GM11168 (cell line): Measurements from ENCODE around the gene SLC25A51.

ENCODE experiments used
- in situ Hi-C: fragments of 300-500 bp; cut with MboI; formaldehyde crosslinking; loops from one replicate; pipeline ENCODE4 v1.12.0; 2022; ENCODE audit warnings: low sequenced_read_pairs; ENCODE audit not compliant: unreplicated experiment

SLC25A51 gene

GRCh38 chr9:37938121-37938891 lies 34.4 kb upstream of the SLC25A51 start:
- in situ Hi-C loops, result no loop called here

DNA sequence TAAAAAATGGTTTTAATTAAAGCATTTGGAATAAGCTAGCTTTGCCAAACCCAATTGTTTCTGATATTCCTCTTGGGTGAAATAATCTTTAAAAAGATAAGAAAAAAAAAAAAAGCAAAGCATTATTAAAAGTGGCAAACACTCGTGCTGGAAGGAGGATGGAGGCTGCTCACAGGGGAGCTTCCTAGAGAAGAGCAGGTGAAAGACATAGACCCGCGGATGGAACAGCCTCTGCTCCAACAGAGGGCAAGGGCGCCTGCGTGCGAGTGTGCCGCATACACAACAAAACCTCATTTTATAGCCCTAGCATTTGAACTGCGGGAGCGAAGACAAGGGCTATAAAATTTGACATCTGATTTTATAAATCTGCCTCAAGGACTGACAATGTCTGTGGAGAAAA lies 33.4 kb upstream of the SLC25A51 start:
- in situ Hi-C loops, result no loop called here

DNA sequence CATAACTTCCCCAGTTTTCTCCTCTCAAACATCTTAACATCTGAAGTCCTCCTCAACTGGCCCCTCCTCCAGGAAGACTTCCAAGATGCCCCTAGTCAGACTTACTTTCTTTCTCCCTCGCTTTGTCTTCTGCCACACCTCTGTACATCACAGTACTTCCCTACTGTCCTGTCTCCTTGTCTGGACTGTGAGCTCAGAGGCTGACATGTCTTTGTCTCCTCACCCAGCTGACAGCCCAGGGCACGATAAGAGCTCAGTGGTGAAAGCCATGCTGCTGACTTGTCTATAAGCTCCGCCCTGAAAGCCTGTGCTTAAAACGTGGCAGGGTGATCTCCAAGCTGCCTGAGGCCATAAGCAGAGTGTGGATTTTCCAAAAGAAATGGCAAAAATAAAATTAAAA lies 33.0 kb upstream of the SLC25A51 start:
- in situ Hi-C loops, result no loop called here

- in situ Hi-C loops, result no loop called here
These were observed 32.4 kb upstream of the SLC25A51 start for GRCh38 chr9:37936376-37936775.

DNA sequence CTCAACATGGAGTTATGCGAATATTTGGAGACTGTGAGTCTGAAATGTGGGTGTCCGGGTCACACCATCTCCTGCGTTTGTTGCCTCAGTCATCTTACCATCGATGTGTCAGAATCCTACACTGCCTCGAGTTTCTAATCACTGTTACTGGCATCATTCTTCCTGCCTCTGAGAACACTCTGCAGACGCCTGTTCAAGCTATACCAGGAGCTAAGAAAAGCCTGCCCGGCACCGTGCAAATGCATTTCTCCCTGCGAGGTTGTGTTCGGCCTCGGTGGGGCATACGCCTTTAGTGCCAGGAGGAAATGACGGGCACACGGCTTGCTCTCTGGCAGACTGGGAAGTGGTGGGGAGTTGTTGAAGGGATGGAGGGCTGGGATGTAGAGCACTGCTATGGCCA lies 31.2 kb upstream of the SLC25A51 start:
- in situ Hi-C loops, result no loop called here

GRCh38 chr9:37931592-37931991 lies 27.7 kb upstream of the SLC25A51 start:
- in situ Hi-C loops, result no loop called here

GRCh38 chr9:37929441-37929895 lies 25.5 kb upstream of the SLC25A51 start:
- in situ Hi-C loops, result loop anchor here (10.0 kb wide), 2 partner anchors 145 to 235 kb away; no protein-coding TSS in a partner anchor

DNA sequence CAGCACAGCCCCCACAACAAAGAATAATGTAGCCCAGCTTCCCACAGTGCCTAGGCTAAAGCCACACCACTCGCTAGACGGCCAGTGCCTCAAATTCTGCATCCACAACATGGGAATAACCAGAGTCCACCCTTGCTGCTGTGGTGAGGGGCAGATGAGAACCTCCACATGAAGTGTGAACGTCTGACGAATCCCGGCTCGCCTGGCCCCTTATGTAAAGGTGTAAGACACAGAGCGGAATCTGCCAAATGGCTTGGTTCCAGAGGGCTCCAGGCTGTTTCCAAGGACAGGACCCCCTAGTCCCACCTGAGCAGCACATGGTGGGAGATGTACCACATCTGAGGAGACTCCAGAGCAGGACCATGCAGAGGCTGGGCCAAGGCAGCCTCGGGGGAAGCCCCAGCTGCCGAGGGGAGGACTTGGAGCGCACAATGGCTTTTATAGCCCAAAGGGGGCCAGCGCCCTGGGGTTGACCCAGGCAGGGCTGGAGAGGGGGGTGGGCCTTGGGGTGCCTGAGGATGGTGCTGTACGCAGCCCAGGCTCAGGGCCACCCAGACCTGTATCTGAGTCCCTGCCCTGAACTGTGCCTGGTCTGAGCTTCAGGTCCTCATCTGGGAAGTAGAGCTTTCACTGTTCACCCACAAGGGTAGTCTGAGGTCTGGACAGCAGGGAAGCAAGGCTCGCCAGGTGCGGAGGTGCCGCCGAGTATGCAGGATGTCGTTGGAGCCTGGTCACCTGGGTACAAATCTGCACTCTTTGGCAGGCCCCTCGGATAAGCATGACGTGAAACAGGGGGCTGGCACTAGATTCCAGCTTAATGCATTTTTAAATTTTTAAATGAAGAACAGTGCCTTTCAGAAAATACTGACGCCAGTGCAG lies 24.9 kb upstream of the SLC25A51 start:
- in situ Hi-C loops, result loop anchor here (10.0 kb wide), 2 partner anchors 146 to 236 kb away; no protein-coding TSS in a partner anchor

DNA sequence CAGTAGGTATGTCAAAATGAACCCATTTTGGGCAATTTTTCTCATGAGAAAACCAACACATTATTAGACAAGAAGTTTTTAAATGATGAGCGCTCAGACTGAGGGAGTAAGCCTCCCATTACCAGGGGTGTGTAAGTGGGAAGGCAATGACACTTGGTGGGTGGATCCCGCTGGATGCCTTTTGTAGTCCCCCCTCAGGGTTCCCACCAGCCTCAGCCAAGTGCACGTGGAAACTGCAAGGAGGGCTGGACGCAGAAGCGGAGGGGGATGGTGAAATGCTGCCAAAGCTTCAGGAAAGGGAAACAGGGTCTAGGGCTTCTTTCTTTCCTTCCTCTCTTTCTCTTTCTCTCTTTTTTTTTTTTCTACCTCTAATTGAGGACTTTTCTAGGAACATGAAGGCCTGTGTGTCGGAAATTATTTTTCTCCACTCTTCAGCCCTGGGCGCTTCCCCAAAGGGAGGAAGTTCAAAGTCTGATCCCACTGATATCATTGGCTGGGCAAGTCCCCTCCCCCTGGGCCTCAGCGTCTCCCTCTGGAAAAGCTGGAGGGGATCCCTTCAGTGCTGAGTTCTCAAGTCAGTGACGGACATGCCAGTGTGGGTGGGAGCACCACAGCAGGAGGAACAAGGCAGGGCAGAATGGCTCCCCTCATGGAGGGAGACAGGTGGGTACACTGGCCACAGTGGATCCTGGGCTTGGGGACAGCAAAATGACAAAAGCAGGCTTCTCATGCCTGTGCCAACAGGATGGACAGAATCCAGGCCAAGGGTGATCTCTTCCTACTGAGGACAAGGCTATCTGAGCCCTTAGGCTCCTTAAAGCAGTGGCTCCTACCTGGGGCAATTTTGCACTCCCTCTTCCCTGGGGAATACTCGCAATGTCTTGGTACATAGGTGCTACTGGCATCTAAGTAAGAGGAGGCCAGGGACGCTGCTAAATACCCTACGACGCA lies 23.9 kb upstream of the SLC25A51 start:
- in situ Hi-C loops, result loop anchor here (10.0 kb wide), 2 partner anchors 147 to 237 kb away; no protein-coding TSS in a partner anchor

DNA sequence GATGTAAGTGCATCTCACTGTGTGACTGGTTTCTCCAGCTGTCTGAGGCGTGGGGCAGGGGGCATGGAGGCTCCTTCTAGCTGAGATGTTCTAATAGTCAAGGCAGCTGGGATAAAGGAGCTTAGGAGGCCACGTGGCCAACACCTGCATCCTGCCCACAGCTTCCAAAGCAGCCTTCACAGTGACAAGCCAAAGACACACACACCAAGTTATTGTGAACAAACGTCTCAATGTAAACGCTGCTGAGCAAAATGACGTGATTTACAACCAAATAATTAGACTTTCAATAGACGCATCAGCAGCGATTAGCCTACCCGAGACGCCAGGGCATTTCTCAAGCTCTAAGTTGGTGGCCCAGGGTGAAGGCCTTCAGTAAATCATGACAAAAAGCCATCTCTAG lies 23.2 kb upstream of the SLC25A51 start:
- in situ Hi-C loops, result loop anchor here (10.0 kb wide), 2 partner anchors 148 to 238 kb away; no protein-coding TSS in a partner anchor

- in situ Hi-C loops, result loop anchor here (10.0 kb wide), 2 partner anchors 148 to 238 kb away; no protein-coding TSS in a partner anchor
These were observed 22.8 kb upstream of the SLC25A51 start for GRCh38 chr9:37926737-37927118.

DNA sequence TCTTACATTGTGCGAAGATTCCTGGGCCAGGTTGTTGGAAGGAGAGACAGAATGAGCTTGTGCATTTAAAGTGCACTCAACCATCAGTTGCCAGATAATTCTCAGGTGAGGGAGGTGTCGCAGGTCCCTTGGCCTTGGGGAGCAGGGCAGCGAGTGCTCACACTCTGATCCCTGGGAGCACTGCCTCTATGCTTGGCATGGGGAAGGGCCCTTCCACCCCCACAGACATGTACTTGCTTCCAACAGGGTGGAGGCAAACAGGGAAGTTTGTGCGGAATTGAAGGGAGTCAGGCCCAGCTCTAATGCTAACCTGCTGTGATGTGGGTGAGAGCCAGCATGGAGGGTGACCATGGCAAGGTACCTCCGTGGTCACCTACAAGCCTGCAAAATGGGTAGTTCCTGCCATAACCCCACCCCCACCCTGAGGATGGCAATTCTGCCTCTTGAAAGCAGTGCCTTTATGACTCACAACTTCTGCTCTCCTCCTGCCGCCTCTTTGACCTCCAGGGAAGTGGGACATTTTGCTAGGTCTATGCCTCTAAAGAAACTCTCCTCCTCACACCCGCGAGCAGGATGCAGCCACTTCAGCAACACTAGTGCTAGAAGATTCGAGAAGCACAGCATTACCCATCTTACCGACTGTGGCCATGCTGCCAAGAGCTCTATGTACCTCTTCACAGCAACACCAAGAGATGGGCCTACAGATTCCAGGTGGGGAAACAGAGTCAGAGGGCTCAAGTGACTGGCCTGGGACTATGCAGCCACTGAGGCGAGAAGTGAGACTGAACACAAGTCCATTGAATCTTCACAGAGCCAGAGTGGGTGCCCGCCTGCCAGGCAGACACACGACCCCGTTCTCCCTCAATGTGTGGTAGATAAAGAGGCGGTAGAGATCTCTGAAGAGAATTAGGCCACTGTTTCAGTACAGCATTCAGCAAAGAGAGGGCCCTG lies 22.1 kb upstream of the SLC25A51 start:
- in situ Hi-C loops, result loop anchor here (10.0 kb wide), 2 partner anchors 149 to 239 kb away; no protein-coding TSS in a partner anchor

DNA sequence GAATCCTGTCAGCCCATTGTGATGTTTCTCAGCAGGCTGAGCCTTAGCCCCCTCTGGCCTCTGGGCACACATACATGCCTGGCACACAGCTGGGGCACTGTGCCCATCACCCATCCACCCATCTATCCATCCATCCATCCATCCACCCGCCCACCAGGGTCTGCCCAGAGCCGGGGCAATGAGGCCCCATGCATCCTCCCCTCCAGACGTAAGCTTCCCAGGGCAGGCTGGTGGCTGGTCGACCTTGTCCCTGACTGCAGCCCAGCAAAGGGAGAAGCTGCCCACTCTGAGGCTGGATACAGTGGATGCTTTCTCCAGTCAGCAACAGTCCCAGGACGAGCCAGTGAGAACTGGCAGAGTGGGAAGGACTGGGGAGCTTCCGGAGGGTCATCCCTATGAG lies 21.1 kb upstream of the SLC25A51 start:
- in situ Hi-C loops, result loop anchor here (10.0 kb wide), 2 partner anchors 150 to 240 kb away; no protein-coding TSS in a partner anchor

- in situ Hi-C loops, result loop anchor here (10.0 to 25.0 kb wide), 3 partner anchors 150 to 438 kb away; no protein-coding TSS in a partner anchor
These were observed 20.6 kb upstream of the SLC25A51 start for GRCh38 chr9:37924538-37924937.

- in situ Hi-C loops, result loop anchor here (10.0 to 25.0 kb wide), 3 partner anchors 151 to 438 kb away; no protein-coding TSS in a partner anchor
These were observed 20.0 kb upstream of the SLC25A51 start for GRCh38 chr9:37923796-37924427.

- in situ Hi-C loops, result loop anchor here (10.0 to 25.0 kb wide), 3 partner anchors 152 to 439 kb away; no protein-coding TSS in a partner anchor
These were observed 19.3 kb upstream of the SLC25A51 start for GRCh38 chr9:37923118-37923795.
